Keratinocyte (primary cell): ENCODE results near the gene CERK. TPM values are rescaled to one million over a fixed set of nuclear protein-coding genes. Genes with fewer than 3 reads are reported as not detected.

Experiments
- DNase-seq: peaks from one replicate; pipeline ENCODE4 v3.0.0-alpha.2; 2011; ENCODE audit warnings: low read depth, missing footprints, low spot score
- FAIRE-seq: peaks from 2 replicates; lab custom pipeline; 2011; peaks lifted over from hg19 to GRCh38; lab: Jason Lieb, UNC
- H2AFZ ChIP-seq: 2 replicates; pipeline ENCODE4 v1.6.0; 2012; ENCODE audit warnings: low read length, control low read depth, inconsistent platforms; ENCODE audit not compliant: control insufficient read depth
- H3K27ac ChIP-seq: 2 replicates; pipeline ENCODE4 v1.5.1; 2011; ENCODE audit warnings: low read length; ENCODE audit not compliant: control insufficient read depth, insufficient read depth
- H3K27me3 ChIP-seq: 3 replicates; pipeline ENCODE4 v1.6.0; 2011; ENCODE audit warnings: low read length; ENCODE audit not compliant: control insufficient read depth, insufficient read depth; ENCODE audit errors: extremely low read depth
- H3K36me3 ChIP-seq, 2 experiments: 2 replicates in 1 of 2; 3 replicates in 1 of 2; pipeline ENCODE4 v1.5.1; 2011; ENCODE audit warnings: low read length in 2 of 2, mild to moderate bottlenecking in 1 of 2; ENCODE audit not compliant: control insufficient read depth in 2 of 2, insufficient read depth in 2 of 2; ENCODE audit errors: extremely low read depth in 1 of 2
- H3K4me1 ChIP-seq: 3 replicates; pipeline ENCODE4 v1.5.1; 2011; ENCODE audit warnings: low read length; ENCODE audit not compliant: control insufficient read depth, insufficient read depth; ENCODE audit errors: extremely low read depth
- H3K4me2 ChIP-seq: 3 replicates; pipeline ENCODE4 v1.6.0; 2011; ENCODE audit warnings: low read depth, low read length; ENCODE audit not compliant: control insufficient read depth, insufficient read depth; ENCODE audit errors: extremely low read depth
- H3K4me3 ChIP-seq, 3 experiments: fragments of 200-600 bp in 1 of 3; sonication (generic) in 1 of 3; 2 replicates in 2 of 3; 3 replicates in 1 of 3; pipeline ENCODE4 v1.5.1; 2011 to 2016; ENCODE audit warnings: low read length in 3 of 3, mild to moderate bottlenecking in 3 of 3, control low read depth in 2 of 3, inconsistent platforms in 1 of 3, low read depth in 1 of 3, mixed read lengths in 1 of 3, mixed run types in 1 of 3, moderate library complexity in 1 of 3; ENCODE audit not compliant: control insufficient read depth in 2 of 3, insufficient read depth in 2 of 3; ENCODE audit errors: extremely low read depth in 1 of 3
- H3K79me2 ChIP-seq: 2 replicates; pipeline ENCODE4 v1.6.0; 2012; ENCODE audit warnings: low read length; ENCODE audit not compliant: control insufficient read depth, insufficient read depth
- H3K9ac ChIP-seq: 3 replicates; pipeline ENCODE4 v1.6.0; 2011; ENCODE audit warnings: low read length; ENCODE audit not compliant: control insufficient read depth, insufficient read depth; ENCODE audit errors: extremely low read depth
- H3K9me1 ChIP-seq: 3 replicates; pipeline ENCODE4 v1.6.0; 2011; ENCODE audit warnings: low read length; ENCODE audit not compliant: control insufficient read depth, insufficient read depth; ENCODE audit errors: extremely low read depth
- H3K9me3 ChIP-seq: 2 replicates; pipeline ENCODE4 v1.5.1; 2012; ENCODE audit warnings: low read depth, low read length; ENCODE audit not compliant: control insufficient read depth
- H4K20me1 ChIP-seq: 3 replicates; pipeline ENCODE4 v1.6.0; 2011; ENCODE audit warnings: low read length; ENCODE audit not compliant: control insufficient read depth, insufficient read depth; ENCODE audit errors: extremely low read depth
- CTCF ChIP-seq, 3 experiments: IDR thresholded peaks in 1 of 3; conservative IDR thresholded peaks in 1 of 3; optimal IDR thresholded peaks in 1 of 3; 2 replicates in 2 of 3; 3 replicates in 1 of 3; pipeline versions ENCODE3 to v1.5.1; 2011; ENCODE audit warnings: low read length in 3 of 3, mild to moderate bottlenecking in 3 of 3, moderate library complexity in 2 of 3, control low read depth in 1 of 3, inconsistent platforms in 1 of 3; ENCODE audit not compliant: insufficient read depth in 2 of 3; ENCODE audit errors: extremely low read depth in 1 of 3
- EZH2 ChIP-seq: IDR thresholded peaks from one replicate; pipeline ENCODE4 v1.6.1; 2012; ENCODE audit warnings: inconsistent platforms, mild to moderate bottlenecking, low read length, moderate library complexity
- dilution Hi-C: fragments of 300-500 bp; cut with MboI; formaldehyde crosslinking; loops from one replicate; pipeline ENCODE4 v1.7.0; 2020; ENCODE audit warnings: low sequenced_read_pairs; ENCODE audit not compliant: extremely low pct_ligation_motif_present
- polyA plus RNA-seq, 5 experiments: library from polyadenylated mRNA; depleted of rRNA in 3 of 5; stranded (reverse) in 3 of 5; stranded (forward) in 1 of 5; unstranded in 1 of 5; fragments of >200 nt; gene quantifications; 1 replicate in 1 of 5; 2 replicates in 3 of 5; 3 replicates in 1 of 5; pipeline versions ENCODE4 v1.2.1 to v1.2.3, GENCODE V29; 2011 to 2012; ENCODE audit warnings: missing spikeins in 2 of 5, low read depth in 1 of 5, low replicate concordance in 1 of 5

Gene CERK
- polyA plus RNA-seq, 1 donor (not counting 4 experiments of a cell fraction or from before 2014, with no cell fraction given) = 11.9 TPM

GRCh38 chr22:46693634-46694415, 44.2 kb downstream of the CERK start:
- no peaks in the 10 kb centered on the region for H3K79me2 ChIP-seq
- FAIRE-seq (no peak), DNase-seq (no peak)
- H3K4me3 ChIP-seq = no peak overlapping the region
- H3K9me1 ChIP-seq = no peaks in the 10 kb centered on the region
- H3K9me3 ChIP-seq = no peaks in the 10 kb centered on the region
- H3K9ac ChIP-seq = no peak overlapping the region
- H2AFZ ChIP-seq = no peak overlapping the region
- TF ChIP-seq CTCF (optimal IDR thresholded peaks at IDR 0.05 in 1 of 3, IDR thresholded peaks at IDR 0.05 in 1 of 3, conservative IDR thresholded peaks at IDR 0.05 in 1 of 3; ENCODE audit: extremely low read depth in 1 of 3, insufficient read depth in 2 of 3, low read length in 3 of 3) (no peak), EZH2 (no peak)
- H3K4me1 ChIP-seq = no peaks in the 10 kb centered on the region
- H3K36me3 ChIP-seq = peaks cover 13 to 18% of the 10 kb centered on the region in 2 experiments
- H3K4me2 ChIP-seq = no peak overlapping the region
- no peak overlapping the region for H3K27ac ChIP-seq
- no peaks in the 10 kb centered on the region for H3K27me3 ChIP-seq
- dilution Hi-C loops = no loop called here
- H4K20me1 ChIP-seq = no peaks in the 10 kb centered on the region

DNA sequence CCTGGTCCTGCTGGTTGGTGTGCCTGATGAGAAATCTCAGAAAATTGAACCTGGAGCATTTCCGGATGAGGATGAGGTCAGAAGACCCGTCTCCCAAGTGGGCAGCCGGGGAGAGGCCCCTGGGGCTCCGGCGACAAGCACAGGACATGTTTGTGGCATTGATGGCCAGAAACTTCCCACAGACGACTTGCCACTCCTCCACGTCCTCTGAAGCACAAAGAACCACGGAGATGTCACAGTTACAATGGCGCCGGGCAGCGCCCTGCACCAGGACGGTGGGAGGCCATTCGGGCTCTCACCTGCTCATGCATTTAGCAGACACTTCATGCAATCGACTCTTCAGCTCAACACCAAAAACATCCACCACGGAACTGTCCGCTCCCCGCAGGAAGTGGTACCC, 46.5 kb downstream of the CERK start:
- no peaks in the 10 kb centered on the region for H3K27me3 ChIP-seq
- peaks cover 8 to 18% of the 10 kb centered on the region in 2 experiments for H3K36me3 ChIP-seq
- dilution Hi-C loops = no loop called here
- H3K9me3 ChIP-seq = no peaks in the 10 kb centered on the region
- no peak overlapping the region for H2AFZ ChIP-seq
- no peak overlapping the region for H3K4me2 ChIP-seq
- no peak overlapping the region for H3K9ac ChIP-seq
- no peaks in the 10 kb centered on the region for H3K4me1 ChIP-seq
- no peaks in the 10 kb centered on the region for H4K20me1 ChIP-seq
- H3K79me2 ChIP-seq = no peaks in the 10 kb centered on the region
- no peak overlapping the region for H3K27ac ChIP-seq
- FAIRE-seq = no peak
- TF ChIP-seq EZH2 = no peak
- TF ChIP-seq CTCF (optimal IDR thresholded peaks at IDR 0.05 in 1 of 3, IDR thresholded peaks at IDR 0.05 in 1 of 3, conservative IDR thresholded peaks at IDR 0.05 in 1 of 3; ENCODE audit: extremely low read depth in 1 of 3, insufficient read depth in 2 of 3, low read length in 3 of 3) = no peak
- DNase-seq = no peak
- no peak overlapping the region for H3K4me3 ChIP-seq
- no peaks in the 10 kb centered on the region for H3K9me1 ChIP-seq
